Measurements from ENCODE around the gene RPL9. TPM values are rescaled to one million over a fixed set of nuclear protein-coding genes. Genes with fewer than 3 reads are reported as not detected.

RPL9 gene
- total and polyA plus RNA-seq, 2 of the 8 experiments (the other 6 are each of a cell fraction or from before 2014, with no cell fraction given), result 1,161 to 1,184 TPM

DNA sequence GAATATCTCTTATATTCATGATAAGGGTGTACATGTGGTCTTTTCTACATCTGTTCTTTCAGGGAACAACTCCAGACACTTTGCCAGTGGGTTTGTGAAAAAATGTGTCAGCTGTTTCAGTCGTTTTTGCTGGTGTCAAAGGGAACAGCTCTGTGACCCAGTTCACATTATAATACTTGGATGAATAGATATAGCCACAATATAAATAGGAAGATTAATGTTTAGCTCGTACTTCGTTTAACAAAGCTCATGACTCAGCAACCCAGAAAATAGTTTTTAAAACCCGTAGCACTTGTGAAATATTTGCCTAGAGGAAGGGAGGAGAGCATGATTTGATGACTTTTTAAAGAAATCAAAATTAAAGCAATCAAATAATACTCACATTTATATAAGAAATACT is 8.0 kb upstream of the RPL9 start:
- Histone ChIP-seq H2BK120ac (replicated peaks; ENCODE audit: low read depth, low read length) (no peak overlapping the region), H3K27ac (ENCODE audit: low read depth, low read length) (no peak overlapping the region), H3K18ac (ENCODE audit: extremely low read depth, low read length) (no peak overlapping the region), H4K8ac (ENCODE audit: extremely low read depth, insufficient read depth, low read length) (no peak overlapping the region), H2BK12ac (ENCODE audit: low read depth, low read length) (no peak overlapping the region), H2AK5ac (ENCODE audit: low read depth, low read length) (no peak overlapping the region), H3K4ac (replicated peaks; ENCODE audit: insufficient read length, low read depth, low read length) (no peak overlapping the region), H3K79me2 (ENCODE audit: control insufficient read depth in 1 of 2, insufficient read depth in 2 of 2, low read length in 2 of 2) (no peaks in the 10 kb centered on the region), H4K91ac (replicated peaks; ENCODE audit: insufficient read length, low read length) (no peak overlapping the region), H3K9me3 (ENCODE audit: insufficient read depth in 2 of 2, low read depth in 1 of 2, low read length in 1 of 2) (no peaks in the 10 kb centered on the region), H3K36me3 (ENCODE audit: control insufficient read depth in 2 of 4, insufficient read depth in 4 of 4, low read length in 3 of 4) (peaks cover 3 to 38% (median 25%) of the 10 kb centered on the region in 4 experiments), H4K20me1 (replicated peaks in 1 of 2; ENCODE audit: control insufficient read depth in 1 of 2, insufficient read depth in 2 of 2, low read length in 2 of 2) (no peaks in the 10 kb centered on the region), H3K23ac (ENCODE audit: insufficient read length) (no peak overlapping the region), H2BK20ac (ENCODE audit: low read length) (no peak overlapping the region), H3K56ac (replicated peaks; ENCODE audit: insufficient read length, low read depth, low read length) (no peak overlapping the region), H3K14ac (ENCODE audit: insufficient read length) (no peak overlapping the region), H3K9ac (replicated peaks in 1 of 4; ENCODE audit: extremely low read depth in 1 of 4, low read depth in 3 of 4, low read length in 3 of 4) (no peak overlapping the region), H2BK15ac (ENCODE audit: low read length) (no peak overlapping the region), H3K4me2 (ENCODE audit: insufficient read depth in 1 of 2, low read depth in 2 of 2, low read length in 2 of 2) (no peak overlapping the region), H2AFZ (ENCODE audit: low read length) (no peak overlapping the region), H2BK5ac (ENCODE audit: low read depth, low read length) (no peak overlapping the region), H4K5ac (ENCODE audit: insufficient read length, low read depth, low read length) (no peak overlapping the region), H3K27me3 (replicated peaks in 1 of 4; ENCODE audit: control insufficient read depth in 3 of 4, extremely low read depth in 1 of 4, insufficient read depth in 3 of 4, low read length in 3 of 4) (no peaks in the 10 kb centered on the region), H3K4me3 (ENCODE audit: extremely low read depth in 1 of 4, insufficient read depth in 2 of 4, low read depth in 3 of 4, low read length in 4 of 4) (no peak overlapping the region), H3K23me2 (ENCODE audit: low read depth, low read length) (no peaks in the 10 kb centered on the region), H3K4me1 (replicated peaks in 1 of 4; ENCODE audit: control insufficient read depth in 3 of 4, insufficient read depth in 4 of 4, low read length in 3 of 4) (no peaks in the 10 kb centered on the region), H3K79me1 (ENCODE audit: low read depth, low read length) (no peaks in the 10 kb centered on the region)
- 90% methylated on average over 4 of the region's 4 CpGs; no CpG with 5 or more reads in 1 of the 2 experiments for WGBS, 2 experiments (ENCODE audit: extremely low coverage in 1 of 2, insufficient coverage in 1 of 2, insufficient read length in 1 of 2, insufficient replicate concordance in 2 of 2, low coverage in 1 of 2, low lambda C conversion rate in 2 of 2, missing lambda C conversion rate in 1 of 2)
- no peak for FAIRE-seq
- DNase-seq (ENCODE audit: low read depth in 1 of 2, low spot score in 2 of 2), result no peak
- TF ChIP-seq SP1 (IDR thresholded peaks at IDR 0.05; ENCODE audit: low read depth, low read length) (no peak), EP300 (IDR thresholded peaks at IDR 0.05; ENCODE audit: borderline replicate concordance in 1 of 2, low read depth in 2 of 2, low read length in 2 of 2) (no peak), SP2 (IDR thresholded peaks at IDR 0.05; ENCODE audit: low read length) (no peak), SUZ12 (IDR thresholded peaks at IDR 0.05; ENCODE audit: low read length) (no peak), POLR2A (IDR thresholded peaks at IDR 0.05; ENCODE audit: control extremely low read depth in 1 of 2, low read depth in 2 of 2, low read length in 2 of 2) (no peak), SP4 (IDR thresholded peaks at IDR 0.05; ENCODE audit: low read length) (no peak), KDM5A (IDR thresholded peaks at IDR 0.05; ENCODE audit: low read length) (no peak), EZH2 (IDR thresholded peaks at IDR 0.05; ENCODE audit: low read depth, low read length, severe bottlenecking) (no peak), ZNF274 (IDR thresholded peaks at IDR 0.05; ENCODE audit: borderline replicate concordance, extremely low read depth, low read length) (no peak), SIN3A (conservative IDR thresholded peaks at IDR 0.05 in 1 of 2, IDR thresholded peaks at IDR 0.05 in 1 of 2; ENCODE audit: low read depth in 1 of 2, low read length in 2 of 2) (no peak), MAX (IDR thresholded peaks at IDR 0.05) (no peak)
- POLR2A ChIA-PET (ENCODE audit: partially characterized antibody), result interaction anchor here (0.7 to 2.9 kb wide), 3 partner anchors 10 to 468 kb away, joined by 3 to 32 read pairs (median 3); partner anchors contain the start of genes LIAS and RPL9
- CTCF ChIA-PET (ENCODE audit: partially characterized antibody), result interaction anchor here (0.6 to 1.2 kb wide), 5 partner anchors 8 to 332 kb away, joined by 3 to 6 read pairs (median 3); partner anchors contain the start of gene RPL9

Data from H1 (cell line).